Cerebellar nuclear complex (tissue), 1 donor: ENCODE results near the gene ADARB2.

ENCODE experiments used
- DNase-seq, 2 experiments: peaks; one replicate each; lab custom pipeline; 2025; lab: John Stamatoyannopoulos, UW

Gene ADARB2

DNA sequence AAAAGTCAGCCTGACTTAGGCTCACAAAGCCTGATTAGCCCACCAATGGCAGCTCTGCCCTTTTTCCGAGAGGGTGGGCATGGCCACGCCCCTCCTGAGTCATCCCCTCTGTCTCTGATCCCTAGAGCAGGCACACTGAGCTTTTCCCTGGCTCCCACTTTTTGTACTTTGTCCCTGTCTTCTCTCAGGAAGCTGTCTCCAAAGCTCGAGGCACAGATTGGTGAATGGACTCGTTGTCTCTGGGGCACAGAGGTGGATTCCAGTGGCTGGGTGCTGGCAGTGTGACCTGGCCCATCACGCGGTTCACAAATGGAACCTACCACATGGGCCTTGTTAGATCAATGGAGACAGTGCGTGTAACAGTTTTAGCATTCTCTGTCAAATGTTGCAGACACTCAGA lies 367.7 kb downstream of the ADARB2 start:
- no peak for DNase-seq

DNA sequence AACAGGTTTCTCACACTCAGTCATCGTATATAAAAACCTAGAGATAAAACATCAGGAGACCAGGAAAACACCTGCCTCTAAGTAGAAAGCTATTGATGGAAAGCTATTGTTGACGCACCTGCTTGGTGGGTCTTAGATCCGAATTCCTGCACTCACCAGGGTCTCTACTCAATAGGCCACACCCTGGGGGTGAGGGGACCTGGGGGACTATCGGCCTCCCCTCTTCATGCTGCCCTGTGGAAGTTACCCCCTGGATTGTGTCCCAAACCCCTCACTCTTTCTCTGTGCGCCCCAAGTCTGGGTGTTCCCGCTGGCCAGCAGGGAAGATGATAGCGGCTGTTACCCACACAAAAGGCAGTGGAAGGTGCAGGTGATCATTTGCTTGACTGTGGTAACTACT lies 368.1 kb downstream of the ADARB2 start:
- no peak for DNase-seq

DNA sequence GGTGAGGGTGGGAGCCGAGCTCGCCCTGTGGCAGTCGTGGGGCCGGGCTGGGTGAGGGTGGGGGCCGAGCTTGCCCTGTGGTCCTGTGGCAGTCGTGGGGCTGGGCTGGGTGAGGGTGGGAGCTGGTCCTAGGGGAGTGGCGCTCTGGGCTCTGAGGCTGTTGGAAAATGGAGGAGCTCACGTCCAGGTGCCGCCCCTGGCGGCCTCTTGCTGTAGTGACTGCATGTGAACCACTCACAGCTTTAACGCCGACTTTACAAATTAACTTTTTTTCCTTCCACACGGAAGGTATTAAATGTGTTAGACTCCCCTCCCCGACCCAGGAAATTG lies 368.5 kb downstream of the ADARB2 start:
- DNase-seq, result no peak

DNA sequence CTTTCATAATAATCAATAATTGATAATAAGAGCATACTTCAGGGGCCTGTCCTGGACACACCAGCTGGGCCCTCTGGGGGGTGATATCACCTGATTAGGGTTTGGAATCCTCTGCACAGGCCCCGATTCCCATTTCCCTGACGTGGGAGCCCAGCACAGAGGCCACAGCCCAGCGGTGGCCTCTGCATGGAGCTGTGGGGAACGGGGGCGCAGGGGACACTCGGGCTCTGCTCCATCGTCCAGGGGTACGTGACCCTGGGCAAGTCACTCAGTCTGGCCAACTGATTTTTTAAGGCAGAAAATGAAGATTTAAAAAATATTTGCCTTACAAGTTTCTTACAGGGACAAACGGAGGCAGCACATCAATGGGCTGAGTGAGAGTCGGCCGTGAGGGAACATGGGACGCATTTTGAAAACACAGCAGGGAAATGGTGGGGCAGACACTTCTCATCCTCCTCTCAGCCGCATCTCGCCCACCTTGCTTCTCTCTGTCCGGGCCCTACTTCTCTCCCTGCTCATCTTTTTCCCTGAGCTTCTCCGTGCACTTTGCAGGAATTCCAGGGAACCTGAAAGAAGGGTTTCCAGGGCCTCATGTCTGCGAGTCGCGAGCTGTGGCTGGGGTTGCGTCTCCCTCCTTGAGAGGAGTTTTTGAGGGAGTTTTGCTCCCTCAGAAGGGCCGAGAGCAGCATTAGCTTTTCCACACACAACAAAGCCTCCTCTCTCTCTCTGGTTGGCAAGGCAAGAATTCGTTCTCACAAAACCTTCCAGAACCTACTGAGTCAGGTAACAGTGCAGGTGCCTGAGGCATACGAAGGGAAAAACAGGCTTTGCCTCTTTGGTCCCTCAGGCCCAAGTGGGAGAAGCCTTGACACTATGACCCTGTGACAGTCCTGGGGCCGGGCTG lies 369.1 kb downstream of the ADARB2 start:
- no peak for DNase-seq

DNA sequence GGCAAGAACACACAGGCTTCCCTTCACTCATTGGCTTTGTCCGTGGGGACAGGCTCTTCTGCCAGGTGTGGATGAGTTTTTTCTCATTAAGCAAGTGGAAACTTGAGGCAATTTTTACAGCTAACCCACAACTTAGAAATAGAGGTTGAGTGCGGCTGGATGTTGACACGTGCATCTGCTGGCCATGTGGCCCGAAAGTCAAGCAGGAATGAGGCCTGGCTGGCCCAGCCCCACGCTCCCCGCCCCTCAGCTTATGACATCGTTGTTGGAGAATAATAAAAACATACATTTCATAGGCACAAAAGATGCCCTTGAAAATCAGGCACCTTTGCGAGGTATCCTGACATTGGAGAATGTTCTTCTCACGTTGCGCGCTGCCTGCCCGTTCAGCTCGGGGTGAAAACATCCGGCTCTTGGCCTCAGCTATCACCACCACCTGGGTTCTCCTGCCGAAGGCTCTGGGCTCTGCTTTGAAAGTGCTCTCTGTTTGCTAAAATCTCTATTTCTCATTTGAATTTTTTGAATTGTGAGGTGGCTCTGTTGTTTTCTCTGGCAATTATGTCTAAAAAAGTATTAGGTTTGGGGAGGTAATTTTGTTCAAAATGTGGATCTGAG lies 370.4 kb downstream of the ADARB2 start:
- no peak for DNase-seq

DNA sequence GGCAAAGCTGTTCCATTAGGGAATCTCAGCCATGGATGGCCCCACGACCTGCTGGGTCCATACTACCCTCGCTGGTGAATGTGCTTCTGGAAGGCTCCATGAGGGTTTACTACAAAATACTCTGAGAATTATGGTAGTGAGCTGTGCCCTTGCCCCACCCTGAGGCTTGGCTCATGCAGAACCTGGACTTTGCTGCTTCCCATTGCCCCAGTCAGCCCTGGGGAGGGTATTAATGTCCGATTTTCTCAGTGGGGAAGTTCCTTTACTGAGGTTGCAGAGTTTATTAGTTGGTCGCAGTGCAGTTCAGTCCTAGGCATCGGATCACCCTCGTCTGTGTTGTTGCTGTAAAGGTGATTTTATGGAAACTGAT lies 371.0 kb downstream of the ADARB2 start:
- no peak for DNase-seq

DNA sequence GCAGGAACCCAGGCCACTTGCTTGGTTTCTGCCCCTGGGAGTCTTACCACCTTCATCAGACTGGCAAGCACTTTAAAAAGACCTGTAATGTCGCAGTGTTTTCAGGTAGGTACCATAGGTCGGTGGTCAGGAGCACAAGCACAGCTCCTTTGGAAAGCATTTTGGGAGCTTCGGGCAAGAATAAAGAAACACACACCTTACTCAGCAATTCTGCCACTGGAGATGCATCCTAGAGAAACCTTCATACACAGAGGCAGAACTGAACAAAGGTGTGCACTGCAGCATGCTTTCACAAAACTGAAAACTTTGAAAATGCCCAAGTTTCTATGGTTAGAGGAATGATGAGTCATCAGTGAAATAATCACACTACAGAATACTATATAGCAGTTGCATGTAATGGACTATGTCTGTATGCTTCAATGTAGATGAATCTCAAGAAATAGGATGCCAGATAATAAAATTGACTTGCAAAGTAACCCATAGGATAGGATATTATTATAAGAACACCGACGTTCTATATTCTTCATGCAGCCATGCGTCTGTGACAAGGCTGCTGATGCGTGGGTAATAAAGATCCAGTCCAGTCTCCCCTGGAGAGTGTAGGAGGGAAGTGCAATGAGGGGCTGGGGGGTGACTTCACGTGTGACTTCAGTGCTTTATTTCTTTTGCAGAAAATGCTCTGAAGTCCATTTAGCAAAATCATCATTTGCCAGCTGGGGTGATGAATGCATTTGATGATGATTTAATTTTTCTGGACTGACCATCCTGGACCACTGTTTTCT lies 371.6 kb downstream of the ADARB2 start:
- DNase-seq, result no peak

DNA sequence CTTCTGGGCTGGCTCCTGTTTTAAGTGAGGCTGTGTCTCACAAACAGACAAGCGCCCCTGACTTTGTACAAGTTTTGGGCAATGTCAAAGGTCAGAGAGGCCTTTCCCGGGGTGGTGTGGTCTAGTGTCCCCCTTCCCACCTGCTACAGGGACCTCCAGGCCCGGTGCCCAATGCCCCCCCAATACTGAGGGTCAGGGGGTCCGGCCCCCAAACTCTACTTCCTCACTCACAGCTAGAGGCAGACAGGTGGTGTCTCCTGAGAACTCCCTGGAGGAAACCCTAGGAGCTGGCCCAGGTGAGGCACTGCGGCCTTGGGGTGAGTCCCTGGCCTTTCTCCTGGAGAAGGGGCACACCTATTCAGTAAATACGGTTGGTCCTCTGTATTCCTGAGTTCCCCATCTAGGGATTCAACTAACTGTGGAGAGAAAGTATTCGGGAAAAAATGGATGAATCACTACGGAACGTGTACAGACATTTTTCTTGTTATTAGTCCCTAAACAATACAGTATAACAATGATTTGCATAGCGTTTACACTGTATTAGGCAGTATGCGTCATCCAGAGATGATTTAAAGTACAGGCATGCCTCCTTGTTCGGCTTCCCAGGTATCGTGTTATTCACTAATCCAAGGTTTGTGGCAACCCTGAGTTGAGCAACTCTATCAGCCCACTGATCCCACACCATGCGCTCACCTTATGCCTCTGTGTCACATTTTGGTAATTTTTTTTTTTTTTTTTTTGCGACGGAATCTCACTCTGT lies 373.0 kb downstream of the ADARB2 start:
- DNase-seq, result no peak

DNA sequence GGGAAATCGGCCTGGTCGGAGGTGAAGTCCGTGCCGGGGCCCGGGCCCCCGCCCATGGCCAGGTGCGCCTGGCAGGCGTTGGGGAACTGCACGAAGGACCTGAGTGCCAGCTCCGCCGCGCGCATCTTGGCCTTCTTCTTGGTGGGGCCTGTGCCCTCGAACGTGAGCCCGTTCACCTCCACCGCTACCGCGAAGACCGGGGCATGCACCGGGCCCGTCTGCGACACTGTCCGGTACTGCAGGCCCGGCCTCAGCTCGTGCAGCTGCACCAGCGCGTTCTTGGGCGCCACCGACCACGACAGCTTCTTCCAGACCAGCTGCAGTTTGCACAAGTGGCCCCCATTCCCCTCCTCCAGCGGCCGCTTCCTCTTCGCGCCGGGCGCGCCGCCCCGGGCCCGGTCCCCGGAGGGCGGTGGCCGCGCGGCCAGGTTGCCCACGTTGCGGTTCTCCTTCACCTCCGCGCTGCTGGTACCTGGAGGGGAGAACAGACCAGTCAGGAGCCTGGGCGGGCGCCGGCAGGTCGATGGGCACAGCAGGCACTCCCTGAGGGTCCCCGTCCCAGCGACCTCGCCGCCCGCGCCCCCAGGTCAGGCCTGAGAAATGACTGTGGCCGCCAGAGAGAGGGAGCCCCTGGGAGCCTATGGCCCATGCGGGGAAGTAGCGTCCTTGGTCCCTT lies 373.7 kb downstream of the ADARB2 start:
- DNase-seq, result no peak

DNA sequence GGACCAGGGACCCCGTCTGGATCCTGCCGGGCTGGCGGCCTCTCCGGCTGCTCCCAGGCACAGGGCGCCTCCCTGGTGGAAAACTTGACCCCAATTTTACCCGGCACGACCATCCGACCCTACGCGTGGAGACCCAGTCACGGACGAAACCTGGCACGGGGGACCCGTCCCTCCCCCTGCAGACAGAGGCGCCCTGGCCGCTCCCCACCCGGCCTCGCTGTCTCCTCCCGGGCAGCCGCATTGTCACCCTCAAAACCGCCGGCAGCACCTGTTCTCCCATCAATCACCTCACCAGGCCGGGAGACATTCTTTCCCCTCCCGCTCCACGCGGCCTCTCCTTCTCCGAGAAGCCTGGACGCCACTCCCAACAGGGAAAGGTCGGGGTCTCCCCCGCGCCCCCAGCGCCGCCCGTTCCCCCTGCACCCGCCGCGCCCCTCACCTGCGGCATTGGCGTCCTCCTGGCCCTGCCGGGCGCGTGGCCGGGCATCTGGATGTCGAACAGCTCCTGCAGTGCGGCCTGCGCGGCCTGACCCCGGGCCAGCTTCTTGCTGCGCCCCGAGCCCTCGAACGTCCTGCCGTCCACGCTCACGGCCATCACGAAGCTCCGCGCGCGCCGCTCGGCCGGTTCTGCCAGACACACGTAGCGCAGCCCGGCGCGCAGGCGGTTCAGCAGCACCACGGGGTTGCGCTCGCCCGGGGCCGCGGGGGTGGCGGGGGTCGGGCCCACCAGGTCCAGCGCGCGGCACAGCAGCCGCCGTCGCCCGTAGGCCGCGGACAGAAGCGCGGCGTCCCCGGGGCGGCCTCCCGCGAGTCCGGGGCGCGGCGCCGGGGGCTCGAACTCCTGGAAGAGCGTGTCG lies 374.5 kb downstream of the ADARB2 start:
- DNase-seq, result no peak

DNA sequence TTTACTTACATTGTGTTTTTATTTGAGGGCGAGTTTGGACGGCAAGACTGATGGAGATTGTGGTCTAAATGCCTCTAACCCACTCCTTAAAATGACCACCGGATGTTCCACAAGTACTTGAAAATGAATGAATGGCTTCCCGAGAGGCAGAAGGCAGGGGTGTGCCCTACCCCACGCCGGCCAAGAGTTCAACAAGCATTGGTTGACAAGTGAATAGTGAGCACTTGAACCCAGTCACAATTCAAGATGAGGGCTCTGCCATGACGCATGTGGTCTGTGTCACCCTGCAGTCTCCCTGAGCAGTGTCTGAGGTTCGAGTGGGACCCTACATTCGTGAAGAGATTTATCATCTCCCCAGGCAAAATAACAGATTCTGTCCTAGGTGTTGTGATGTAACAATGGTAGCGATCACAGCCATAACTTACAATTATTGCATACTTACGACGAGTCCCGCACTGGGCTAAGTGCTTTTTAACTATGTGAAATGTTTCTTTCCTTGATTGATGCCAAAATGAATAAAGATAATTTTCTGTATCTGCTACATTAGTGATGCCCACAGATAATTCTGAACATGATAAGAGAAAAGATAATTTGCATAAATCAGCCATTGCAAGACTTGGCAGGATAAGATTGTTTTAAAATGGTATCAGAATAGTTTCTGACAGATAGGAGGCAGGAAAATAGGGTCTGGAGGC lies 375.8 kb downstream of the ADARB2 start:
- no peak for DNase-seq

DNA sequence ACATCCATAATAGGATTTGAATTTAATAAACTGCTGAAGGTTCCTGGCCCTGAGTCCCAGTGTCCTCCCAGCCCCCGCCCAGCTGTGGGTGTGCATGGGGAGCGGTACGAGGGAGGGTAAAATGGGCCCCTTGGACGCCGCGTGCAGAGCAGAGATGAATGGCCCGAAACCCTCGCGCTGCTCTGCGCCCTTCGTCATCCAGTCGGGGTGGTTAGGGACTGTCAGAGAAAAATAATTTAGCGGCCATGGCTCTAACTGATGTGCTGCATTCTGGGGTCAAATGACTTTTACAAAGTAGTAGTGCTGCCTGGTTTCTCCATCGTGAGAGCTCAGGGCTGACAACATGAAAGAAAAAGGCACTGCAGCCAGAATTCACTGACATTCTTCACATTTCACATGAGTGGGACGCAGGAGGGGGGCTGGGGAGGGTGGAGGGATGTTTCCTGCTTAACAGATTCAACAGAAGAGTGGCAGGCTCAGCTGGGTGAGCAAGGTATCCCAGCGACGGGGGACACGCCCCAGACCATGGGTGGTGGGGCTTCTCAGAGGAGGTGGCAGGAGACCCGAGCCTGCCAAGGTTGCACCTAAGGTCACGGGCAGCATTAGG lies 376.7 kb downstream of the ADARB2 start:
- no peak for DNase-seq

DNA sequence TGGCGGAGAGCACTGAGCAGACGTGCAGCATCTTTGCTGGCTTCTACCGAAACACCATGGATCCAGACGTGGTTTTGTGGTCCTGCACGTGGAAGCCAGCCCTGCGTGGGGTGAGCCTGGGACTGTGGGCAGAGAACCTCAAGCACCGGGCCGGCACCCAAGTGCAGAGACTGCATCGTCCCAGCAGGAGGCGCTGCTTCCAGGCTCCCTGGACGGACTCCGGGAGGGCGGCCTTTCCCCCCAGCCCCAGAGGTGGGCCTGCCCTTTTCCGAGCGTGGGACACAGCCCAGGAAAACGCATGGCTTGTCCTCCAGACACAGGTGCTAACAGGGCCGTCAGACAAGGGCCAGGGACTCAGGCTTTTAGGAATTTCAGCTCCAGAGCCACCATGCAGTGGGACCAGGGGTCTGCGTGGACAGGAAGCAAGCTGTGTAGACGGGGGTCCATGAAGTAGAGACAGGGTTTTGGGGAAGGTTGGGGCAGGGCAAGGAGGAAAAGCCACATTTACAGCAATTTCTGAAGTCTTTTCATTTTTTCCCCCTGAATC lies 377.2 kb downstream of the ADARB2 start:
- DNase-seq, result no peak

DNA sequence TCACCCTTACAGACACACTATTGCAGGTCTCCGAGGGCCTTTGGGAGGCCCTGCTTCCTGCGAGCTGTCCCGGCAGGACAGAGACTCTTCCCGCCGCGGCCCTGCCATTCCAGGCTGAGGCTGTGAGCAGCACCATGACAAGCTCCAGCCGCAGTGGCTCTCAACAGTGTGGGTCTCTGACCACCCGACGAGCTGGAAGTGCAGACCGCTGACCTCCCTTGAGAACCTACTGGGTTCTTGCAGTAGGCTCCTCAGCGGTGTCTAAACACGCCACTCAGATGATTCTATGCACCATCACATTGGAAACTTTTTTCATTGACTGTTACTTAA lies 377.7 kb downstream of the ADARB2 start:
- DNase-seq, result no peak

DNA sequence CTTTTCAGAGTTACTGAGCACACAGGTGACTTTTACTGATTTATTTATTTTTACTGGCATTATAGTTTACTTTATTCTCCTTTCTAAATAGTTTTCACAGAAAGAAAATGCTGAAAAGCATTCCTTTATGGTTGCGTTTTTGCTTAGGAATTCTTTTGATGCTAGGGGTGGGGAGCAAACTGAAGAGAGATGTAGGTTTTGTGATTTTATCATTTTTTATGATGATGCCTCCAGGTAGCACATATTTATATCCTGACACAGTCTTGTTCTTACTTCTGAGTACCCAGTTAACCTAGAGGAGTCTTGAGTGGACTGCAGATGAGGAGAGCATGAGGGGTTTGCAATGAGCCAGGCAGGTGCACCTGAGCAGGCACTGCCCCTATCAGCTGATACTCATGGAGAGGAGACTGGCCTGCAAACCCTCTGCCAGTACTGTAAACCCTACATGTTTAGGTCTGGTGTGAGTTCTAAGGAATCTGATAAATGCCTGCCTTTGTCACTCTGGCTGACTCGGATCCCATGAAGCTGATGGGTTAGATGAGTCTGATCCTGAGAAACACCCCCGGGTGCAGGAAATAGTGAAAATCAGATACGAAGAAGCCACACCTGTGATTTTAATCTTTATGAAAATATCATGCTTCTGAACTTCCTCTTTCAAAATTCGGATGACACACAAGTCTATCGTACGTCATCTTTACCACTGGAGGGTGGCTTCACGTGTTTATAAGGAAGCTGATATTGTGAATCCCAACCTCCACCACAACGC lies 378.3 kb downstream of the ADARB2 start:
- DNase-seq, result no peak

DNA sequence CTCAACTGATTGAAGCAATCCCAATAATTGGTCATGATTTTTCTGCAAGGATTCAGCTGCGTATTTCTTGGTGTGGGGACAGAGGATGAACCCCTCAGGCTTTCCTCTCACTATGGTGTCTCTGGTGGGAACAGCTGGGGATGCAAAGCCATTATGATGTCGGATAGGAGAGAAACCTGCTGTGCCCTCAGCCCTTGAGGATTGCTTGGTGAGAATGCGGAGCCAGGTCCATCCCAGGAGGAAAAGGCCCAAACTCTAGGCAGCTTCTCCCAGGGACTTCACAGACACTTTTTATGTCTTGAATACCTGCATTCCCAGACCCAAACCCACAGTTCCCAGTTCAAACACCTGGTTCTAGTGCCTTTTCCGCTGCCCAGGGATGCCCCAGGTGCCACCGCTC lies 379.2 kb downstream of the ADARB2 start:
- no peak for DNase-seq

DNA sequence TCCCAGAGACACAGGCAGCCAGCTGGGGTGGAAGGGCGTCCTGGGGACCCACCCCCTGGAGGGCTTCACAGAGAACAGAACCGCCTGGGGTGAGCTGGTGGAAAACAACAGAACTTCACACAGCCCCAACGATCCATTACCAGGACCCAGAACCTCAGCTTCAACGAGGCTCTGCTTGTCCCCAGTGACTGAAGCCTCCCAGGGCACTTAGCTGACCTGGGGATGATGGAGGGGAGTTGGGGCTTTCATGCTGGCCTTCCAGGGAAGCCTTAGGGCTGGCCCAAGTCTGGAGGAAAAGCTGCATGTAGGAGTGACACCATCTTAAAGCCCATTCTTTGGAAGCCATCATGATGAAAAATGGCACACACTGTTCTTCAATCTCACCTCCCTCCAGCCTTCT lies 381.0 kb downstream of the ADARB2 start:
- DNase-seq, result no peak

DNA sequence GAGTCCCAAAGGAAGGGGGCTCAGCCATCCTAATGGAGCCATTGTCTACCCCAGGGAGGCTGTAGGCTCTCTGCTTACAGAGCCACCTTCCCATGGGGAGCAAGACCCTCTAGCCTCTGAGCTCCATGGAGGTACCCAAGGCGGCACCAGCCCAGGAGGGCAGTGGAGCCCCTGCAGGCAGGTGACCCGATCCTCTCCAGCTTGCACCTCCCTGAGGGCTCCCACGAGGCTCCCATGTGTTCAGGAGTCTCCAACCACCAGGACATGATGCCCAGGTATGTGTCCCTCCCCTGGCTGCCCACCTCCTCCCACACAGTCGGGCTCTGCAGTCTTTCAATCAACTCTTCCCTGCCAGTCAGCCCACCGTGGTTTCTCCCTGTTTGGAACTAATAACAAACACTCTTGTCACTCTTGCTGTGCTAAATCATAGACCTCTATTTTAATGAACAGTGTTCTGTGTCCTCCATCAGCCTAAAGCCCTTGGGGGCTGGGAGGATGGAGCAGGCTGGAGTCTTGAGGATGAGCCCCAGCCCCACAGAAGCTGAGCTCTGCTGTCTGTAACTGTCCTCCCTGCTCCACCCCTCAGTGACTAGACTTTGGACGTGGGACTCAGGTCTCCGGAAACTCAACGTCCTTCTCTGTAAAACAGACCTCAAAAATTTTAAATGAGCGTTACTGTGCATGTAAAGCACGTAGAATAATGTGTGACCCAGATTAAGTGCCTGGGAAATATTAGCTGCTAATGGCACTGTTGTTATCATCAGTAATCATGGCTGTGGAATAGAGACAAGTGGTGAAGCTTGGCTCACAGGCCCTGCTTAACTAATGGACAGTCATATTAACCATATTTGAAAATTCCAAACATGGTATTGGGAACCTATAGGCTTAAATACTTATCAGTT lies 382.3 kb downstream of the ADARB2 start:
- DNase-seq, result no peak
